Glomerular visceral epithelial cell (primary cell): ENCODE results near the gene CCDC187.
"Not testable (repeated sequence)": the region's sequence is repeated elsewhere in the genome, so short reads cannot be mapped to it uniquely, and the experiment has no call there.

Source experiments
- DNase-seq: peaks from one replicate; pipeline ENCODE4 v3.0.0-alpha.2; 2016; ENCODE audit errors: extremely low spot score

Gene CCDC187

DNA sequence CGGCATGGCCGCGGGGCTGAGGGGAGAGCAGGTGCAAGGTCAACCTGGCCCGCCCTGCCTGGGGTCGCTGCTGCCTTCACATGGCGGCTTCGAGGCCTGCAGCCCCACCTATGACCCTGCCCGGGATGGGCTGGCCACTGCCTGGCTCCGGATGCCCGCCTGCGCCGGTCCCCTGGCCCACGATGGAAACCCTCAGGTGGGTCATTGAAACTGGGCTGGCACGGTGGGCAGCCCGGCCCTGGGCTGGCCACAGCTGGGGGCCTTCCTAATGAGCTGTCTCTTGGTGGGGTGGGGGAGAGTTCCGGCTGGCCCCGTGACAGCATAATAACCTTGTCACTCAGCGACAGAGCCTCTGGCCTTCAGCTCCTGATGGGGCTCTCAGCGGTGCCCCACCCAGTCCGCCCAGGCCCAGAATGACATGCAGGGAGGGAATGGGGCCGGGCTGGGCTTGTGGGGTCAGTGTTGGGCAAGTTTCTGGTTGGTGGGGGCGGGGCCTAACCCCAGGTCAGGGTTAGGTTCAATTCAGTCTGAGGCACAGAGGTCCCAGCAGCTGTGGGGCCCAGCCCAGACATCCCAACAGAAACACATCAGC, at the start of gene CCDC187:
Gene CCDC187, minus strand, starts transcription at position 270 of the 592 bp plus-strand sequence. Its CDS starts 264 bp downstream, at position 6.
- DNase-seq = no peak

DNA sequence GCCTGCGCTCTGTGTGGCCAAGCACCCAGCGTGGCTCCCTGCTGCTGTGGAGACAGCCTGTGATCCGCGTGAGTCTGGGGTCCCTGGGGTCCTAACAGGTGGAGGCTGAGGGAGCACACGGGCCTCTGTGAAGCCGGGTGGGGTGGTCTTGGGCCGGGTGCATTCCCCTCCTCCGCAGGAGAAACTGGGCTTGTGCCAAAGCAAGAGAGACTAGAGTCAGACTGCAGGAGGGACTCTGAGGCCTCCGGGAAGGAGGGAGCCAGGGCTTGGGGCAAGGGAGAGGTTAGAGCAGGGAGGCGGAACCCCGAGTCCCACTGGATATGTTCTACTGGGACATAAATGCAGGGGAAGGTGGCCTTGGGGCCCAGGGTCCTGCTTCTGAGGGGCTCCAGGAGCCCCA, 49.2 kb upstream of the CCDC187 start:
- DNase-seq = no peak

DNA sequence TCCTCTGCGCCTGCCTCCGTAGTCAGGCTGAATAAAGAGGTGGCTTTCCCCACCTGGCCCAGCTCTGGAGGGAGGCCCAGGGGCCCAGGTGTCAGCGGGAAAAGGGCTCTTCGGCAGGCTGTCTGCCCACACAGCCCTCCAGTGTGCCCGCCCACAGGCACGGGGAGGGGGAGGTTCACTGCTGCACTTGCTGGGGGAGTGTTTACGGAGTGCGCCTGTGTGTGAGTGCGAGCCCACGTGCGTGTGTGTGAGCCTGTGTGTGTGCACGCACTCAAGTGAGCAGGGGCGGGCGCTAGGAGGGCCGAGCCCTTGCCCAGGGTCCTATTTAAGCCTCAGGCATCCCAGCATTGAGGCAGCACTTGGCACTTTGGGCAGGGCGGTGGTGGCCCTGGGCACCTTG, 48.8 kb upstream of the CCDC187 start:
- no peak for DNase-seq

DNA sequence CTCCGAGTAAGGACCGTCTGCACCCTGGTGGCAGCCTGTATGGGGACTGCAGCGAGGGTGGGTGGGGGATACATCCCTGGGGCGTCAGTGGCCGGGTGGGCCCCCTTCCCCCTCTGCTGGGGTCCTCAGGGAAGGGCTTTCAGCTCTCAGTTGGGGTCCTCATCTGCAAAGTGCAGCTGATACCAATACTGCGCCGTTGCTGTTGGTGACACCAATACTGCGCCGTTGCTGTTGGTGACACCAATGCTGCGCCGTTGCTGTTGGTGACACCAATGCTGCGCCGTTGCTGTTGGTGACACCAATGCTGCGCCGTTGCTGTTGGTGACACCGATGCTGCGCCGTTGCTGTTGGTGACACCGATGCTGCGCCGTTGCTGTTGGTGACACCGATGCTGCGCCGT, 48.0 kb upstream of the CCDC187 start:
- not testable (repeated sequence) for DNase-seq

GRCh38 chr9:136351252-136351800, 47.4 kb upstream of the CCDC187 start:
- DNase-seq = no peak

GRCh38 chr9:136349546-136349945, 45.7 kb upstream of the CCDC187 start:
- no peak for DNase-seq

GRCh38 chr9:136348691-136349090, 44.8 kb upstream of the CCDC187 start:
- DNase-seq = no peak

- no peak for DNase-seq
These were observed 43.8 kb upstream of the CCDC187 start for GRCh38 chr9:136347472-136348256.

- no peak for DNase-seq
These were observed 43.1 kb upstream of the CCDC187 start for GRCh38 chr9:136346927-136347465.

- DNase-seq = no peak
These were observed 42.2 kb upstream of the CCDC187 start for GRCh38 chr9:136346157-136346481.

DNA sequence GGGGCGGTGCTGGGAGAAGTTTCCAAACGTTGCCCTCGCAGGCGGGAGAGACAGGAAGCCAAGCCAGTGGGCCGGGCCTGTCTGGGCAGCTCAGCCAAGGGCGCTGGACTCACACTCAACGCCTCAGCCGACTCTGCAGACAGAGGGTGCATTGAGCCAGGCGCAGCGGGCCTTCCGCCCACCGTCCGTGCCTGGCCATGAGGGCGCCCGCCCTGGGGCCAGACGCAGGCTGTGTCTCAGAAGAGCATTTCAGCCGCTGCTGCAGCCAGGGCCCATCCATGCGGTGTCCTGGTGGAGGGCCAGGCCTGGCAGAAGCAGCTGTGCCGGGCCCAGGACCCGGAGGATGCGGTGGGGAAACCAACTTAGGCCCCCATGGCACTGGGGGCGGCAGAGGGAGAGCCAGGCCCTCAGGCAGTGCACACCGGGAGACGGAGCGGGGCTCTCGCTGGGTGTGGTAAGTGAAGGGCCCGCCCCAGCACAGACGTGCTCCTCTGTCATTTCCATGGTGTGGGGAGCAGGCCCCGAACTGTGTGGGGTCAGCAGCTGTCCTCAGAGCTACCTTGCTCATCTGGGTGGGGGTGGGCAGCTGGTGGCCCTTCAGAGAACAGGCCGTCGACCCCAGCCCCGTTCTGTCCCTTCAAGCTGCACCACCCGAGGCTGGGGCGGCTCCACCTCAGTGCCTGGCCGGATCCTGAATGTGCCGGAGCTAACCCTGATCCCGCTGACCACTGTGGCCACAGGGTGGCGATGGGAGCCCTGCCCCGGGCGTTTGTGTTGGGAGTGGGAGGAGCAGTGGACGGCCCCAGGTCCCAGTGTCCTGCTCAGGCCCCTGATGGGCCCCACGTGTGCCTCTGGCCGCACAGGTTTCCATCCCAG, 41.6 kb upstream of the CCDC187 start:
- DNase-seq = peak; percentile 54

GRCh38 chr9:136344544-136345280, 40.8 kb upstream of the CCDC187 start:
- no peak for DNase-seq

DNA sequence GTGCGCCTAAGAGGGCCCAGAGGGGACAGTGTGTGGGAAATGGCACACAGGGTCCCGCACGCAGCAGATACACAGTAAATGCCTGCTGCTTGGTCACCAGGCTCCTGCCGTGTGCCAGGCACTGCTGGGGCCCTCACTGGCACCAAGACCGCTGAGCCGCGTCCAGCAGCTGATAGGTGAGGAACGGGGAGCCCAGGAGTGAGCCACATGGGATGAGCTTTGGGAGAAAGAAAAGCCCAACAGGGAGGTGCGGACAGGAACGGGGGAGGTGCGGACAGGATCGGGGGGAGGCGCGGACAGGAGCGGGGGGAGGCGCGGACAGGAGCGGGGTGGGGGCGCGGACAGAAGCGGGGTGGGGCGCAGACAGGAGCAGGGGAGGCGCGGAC, 40.0 kb upstream of the CCDC187 start:
- no peak for DNase-seq

- no peak for DNase-seq
These were observed 39.4 kb upstream of the CCDC187 start for GRCh38 chr9:136343121-136343883.

GRCh38 chr9:136342181-136343120, 38.6 kb upstream of the CCDC187 start:
- DNase-seq = peak; percentile 25

- no peak for DNase-seq
These were observed 37.9 kb upstream of the CCDC187 start for GRCh38 chr9:136341769-136342168.

GRCh38 chr9:136341042-136341655, 37.3 kb upstream of the CCDC187 start:
- DNase-seq = no peak

DNA sequence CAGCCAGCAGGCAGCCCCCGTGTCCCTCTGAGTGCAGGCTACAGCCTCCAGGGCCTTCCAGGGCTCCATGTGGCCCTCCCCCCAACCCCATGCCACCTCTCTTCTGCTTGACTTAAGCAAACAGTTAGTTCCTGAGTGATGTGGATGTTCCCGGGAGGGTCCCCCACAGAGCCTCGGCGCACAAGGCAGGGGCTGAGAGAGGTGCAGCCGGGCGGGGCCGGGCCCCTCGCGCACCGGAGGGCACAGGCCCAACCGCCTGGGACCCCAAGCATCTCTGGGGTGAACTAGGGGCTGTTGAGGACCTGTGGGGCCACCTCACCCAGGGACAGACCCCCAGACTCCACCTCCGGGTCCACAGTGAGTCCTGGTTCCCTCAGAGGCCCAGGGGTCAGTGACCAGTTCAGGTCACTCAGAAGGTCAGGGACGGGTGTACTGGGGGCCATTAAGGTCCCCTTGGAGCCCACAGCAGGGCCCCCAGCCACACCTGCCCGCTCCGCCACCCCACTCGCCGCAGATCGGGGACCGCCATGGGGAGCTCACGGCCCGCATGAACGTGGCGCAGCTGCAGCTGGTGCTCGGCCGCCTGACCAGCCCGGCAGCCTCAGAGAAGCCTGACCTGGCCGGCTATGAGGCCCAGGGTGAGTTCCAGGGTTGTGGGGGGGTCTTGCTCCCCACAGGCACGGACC, 36.6 kb upstream of the CCDC187 start:
- no peak for DNase-seq

GRCh38 chr9:136339958-136340310, 36.0 kb upstream of the CCDC187 start:
- DNase-seq = no peak
